Kidney capillary endothelial cell (primary cell): ENCODE results near the gene SCARF2.
A peak's percentile ranks its signal among the peaks of the same experiment; 100 is the strongest.
"Not testable (repeated sequence)": the region's sequence is repeated elsewhere in the genome, so short reads cannot be mapped to it uniquely, and the experiment has no call there.

Experiments
- DNase-seq: peaks from one replicate; pipeline ENCODE4 v3.0.0-alpha.2; 2018; ENCODE audit warnings: low spot score

Gene SCARF2, protein sequence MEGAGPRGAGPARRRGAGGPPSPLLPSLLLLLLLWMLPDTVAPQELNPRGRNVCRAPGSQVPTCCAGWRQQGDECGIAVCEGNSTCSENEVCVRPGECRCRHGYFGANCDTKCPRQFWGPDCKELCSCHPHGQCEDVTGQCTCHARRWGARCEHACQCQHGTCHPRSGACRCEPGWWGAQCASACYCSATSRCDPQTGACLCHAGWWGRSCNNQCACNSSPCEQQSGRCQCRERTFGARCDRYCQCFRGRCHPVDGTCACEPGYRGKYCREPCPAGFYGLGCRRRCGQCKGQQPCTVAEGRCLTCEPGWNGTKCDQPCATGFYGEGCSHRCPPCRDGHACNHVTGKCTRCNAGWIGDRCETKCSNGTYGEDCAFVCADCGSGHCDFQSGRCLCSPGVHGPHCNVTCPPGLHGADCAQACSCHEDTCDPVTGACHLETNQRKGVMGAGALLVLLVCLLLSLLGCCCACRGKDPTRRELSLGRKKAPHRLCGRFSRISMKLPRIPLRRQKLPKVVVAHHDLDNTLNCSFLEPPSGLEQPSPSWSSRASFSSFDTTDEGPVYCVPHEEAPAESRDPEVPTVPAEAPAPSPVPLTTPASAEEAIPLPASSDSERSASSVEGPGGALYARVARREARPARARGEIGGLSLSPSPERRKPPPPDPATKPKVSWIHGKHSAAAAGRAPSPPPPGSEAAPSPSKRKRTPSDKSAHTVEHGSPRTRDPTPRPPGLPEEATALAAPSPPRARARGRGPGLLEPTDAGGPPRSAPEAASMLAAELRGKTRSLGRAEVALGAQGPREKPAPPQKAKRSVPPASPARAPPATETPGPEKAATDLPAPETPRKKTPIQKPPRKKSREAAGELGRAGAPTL

DNA sequence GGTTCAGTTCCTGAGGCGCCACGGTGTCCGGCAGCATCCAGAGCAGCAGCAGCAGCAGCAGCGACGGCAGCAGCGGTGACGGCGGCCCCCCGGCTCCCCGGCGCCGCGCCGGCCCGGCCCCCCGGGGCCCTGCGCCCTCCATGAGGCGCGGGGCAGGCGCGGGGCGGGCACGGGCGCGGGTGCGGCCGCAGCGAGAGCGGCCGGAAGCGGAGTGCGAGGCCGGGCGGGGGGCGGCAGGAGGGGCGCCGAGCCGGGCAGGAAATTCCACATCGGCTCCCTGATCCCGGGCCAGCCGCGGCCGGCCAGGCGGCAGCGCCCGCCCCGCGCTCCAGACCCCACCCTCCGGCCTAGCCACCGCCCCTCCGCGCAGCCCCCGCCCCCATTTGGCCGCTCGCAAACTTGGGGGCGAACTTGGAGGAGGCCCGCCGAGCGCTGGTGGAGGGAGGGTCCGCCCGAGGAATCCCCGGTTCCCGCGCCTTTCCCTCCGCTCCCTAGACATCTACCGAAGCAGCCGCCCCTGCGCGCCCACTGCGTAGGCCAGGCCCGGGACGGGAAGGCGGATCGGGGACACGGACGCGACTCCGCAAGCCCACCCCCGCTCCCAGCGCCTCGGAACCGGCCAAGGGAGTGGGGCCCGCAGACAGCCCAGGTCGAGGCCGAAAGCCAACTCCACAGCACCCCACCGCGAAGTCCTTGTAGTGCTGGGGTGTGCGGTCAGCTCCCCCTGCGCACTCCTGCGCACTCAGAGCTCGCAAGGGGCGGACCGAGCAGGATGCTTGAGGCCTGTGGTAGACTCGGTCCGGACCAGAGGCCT is at the start of gene SCARF2:
Gene SCARF2, minus strand, starts transcription at position 213 of the 814 bp plus-strand sequence. Its CDS starts 71 bp downstream, at position 142.
- peak; percentile 33 for DNase-seq

DNA sequence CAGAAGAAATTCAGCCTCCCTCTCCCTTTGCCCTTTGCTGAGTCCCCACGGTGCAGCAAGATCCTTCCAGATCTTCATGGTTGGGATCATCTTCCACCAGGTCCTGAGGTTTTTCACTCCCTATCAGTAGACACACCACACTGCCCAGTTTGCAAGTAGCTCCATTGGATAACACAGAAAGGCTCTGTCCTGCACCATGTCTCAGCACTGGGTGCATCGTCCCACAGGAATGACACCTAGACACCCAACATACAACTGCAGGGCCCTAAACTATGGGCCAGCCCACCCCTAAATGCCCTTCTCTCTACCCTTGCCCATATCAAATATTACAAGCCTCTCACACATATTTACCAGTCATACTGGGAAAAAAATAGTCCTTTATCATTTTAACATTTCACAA is 48.6 kb upstream of the SCARF2 start:
- DNase-seq, result no peak

DNA sequence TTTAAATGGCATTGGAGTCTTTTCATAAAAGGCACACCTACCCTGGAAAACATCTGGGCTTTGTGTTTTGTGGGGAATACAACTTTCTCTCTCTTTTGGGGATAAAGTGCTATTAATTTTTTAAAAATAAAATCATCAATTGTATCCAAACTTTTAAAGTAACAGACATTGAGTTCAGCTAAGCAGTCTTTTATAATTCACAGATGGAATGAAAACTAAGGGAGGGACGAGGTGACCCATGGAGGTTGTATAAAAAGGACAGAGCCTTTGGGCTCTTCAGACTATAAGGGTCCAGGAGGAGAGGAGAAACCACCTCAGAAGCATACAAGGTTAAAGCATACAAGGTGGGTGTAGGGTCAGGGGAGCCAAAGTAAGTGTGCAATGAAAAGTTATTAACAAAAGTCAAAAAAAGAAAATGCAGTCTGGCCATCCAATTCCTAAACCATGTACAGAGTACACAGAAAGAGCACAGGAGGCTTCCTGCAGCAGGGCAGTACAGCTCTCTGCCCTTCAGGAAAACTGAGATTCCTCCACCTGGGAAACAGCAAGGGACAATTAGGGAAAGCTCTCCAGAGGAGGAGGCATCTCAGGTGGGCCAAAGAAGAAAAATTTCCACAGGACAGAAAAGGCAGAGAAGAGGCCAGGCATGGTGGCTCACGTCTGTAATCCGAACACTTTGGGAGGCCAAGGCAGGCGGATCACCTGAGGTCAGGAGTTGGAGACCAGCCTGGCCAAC is 47.5 kb upstream of the SCARF2 start:
- DNase-seq, result no peak

DNA sequence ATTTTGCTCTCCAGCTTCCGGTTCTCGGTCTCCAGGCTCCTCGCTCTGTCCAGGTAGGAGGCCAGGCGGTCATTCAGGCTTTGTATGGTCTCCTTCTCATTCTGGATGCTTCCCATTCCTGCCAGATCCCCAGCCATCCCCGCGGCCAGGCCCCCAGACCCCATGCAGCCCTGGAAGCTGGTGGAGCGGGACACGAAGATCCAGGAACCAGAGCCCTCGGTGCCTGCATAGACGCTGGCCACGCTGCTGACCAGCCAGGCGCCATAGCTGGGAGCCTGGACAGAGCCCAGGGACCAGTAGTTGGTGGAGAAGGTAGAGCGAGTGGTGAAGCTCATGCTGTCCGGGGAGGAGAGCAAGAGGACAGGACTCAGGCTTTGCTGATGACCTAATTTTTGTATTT is 46.1 kb upstream of the SCARF2 start:
- DNase-seq, result no peak

DNA sequence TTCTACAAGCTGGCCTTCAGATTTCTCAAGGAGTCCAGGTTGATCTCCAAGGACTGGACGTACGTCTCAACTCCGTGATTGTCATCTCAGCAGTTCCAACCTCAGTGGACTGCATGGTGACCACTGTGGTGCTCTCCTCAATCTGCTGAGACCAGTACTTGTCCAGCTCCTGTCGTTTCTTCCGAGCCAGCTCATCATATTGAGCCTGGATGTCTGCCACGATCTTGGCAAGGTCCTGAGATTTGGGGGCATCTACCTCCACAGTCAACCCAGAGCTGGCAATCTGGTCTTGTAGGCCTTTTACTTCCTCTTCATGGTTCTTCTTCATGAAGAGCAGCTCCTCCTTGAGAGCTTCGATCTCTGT is 45.5 kb upstream of the SCARF2 start:
- DNase-seq, result not testable (repeated sequence)

DNA sequence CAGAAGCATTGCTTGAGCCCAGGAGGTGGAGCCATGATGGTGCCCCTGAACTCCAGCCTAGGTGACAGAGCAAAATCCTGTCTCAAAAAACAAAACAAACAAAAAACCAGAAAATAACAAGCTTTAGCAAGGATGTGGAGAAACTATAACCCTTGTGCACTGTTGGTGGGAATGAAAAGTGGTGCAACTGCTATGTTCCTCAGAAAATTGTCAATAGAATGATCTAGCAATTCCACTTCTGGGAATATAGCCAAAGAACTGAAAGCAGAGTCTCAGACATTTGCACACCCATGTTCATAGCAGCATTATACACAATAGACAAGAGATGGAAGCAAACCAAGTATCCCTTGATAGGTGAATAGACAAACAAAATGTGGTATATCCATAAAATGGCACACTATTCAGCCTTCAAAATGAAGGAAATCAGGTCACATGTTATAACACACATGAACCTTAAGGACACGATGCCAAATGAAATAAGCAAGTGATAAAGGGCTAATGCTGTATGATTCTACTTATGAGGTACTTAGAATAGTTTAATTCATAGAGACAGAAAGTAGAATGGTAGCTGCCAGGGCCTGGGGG is 42.1 kb upstream of the SCARF2 start:
- no peak for DNase-seq

DNA sequence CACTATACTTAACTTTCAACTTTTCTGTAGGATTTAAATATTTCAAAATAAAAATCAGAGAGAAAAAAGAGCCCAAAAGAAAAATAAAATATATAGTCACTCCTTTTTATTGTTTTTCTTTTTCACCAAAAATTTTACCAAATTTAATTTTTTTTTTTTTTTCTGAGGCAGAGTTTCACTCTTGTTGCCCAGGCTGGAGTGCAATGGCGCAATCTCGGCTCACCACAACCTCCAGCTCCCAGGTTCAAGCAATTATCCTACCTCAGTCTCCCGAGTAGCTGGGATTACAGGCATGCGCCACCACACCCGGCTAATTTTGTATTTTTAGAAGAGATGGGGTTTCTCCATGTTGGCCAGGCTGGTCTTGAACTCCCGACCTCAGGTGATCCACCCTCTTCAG is 40.4 kb upstream of the SCARF2 start:
- DNase-seq, result not testable (repeated sequence)

DNA sequence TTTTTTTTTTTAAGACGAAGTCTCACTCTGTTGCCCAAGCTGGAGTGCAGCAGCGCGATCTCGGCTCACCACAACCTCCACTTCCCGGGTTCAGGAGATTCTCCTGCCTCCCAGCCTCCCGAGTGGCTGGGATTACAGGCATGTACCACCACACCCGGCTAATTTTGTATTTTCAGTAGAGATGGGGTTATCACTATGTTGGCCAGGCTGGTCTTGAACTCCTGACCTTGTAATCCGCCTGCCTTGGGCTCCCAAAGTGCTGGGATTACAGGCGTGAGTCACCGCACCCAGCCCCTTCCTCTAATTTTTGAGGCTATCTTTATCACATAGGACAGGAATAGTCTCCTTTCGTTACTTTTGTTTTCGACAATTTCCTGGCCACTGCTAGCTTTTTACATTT is 37.9 kb upstream of the SCARF2 start:
- not testable (repeated sequence) for DNase-seq

DNA sequence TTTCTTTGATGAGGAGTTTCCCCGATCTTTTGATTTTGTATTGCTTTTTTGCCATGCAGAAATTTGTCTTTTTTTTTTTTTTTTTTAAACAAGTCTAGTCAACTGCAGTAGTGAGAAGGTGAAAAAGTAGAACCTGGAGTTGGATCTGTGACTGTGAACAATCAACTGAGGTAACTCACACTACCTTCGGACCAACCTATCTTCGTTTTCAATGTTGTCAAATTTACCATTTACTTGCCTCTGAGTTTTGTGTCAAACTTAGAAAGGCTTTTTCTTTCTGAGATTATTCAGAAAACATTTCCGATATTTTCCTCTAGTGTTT is 37.5 kb upstream of the SCARF2 start:
- DNase-seq, result no peak

DNA sequence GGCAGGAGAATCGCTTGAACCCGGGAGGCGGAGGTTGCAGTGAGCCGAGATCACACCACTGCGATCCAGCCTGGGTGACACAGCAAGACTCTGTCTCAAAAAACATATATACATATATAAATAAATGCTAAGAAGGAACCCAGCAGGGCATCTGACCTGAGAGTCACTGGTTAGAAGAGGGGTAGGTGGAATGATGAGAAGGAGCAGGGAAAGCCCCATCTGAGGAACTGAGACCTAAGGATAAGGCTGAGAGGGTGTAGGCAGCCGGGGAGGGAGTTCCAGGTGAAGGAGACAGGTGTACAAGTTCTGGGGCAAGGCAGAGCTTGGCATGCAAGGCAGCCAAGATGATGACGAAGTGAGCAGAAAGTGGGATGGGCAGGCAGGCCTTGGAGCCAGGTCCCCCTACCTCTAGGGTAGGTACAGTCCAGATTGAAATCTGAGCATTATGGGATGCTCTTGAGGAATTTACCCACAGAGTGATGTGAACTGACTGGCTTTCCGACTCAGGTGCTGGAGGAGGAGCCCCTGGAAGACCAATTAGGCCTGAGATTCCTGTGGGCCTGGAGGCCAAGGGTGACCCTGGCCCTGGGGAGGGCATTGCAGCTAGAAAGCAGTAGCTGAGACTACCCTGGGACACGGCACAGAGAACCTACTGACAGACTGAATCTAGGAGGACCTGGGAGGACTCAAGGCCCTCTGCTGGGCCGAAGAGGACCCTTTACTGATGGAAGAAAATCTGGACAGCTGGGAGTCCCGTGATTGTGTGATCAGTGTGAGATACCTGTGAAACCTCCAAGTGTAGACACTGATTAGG is 35.2 kb upstream of the SCARF2 start:
- DNase-seq, result no peak

DNA sequence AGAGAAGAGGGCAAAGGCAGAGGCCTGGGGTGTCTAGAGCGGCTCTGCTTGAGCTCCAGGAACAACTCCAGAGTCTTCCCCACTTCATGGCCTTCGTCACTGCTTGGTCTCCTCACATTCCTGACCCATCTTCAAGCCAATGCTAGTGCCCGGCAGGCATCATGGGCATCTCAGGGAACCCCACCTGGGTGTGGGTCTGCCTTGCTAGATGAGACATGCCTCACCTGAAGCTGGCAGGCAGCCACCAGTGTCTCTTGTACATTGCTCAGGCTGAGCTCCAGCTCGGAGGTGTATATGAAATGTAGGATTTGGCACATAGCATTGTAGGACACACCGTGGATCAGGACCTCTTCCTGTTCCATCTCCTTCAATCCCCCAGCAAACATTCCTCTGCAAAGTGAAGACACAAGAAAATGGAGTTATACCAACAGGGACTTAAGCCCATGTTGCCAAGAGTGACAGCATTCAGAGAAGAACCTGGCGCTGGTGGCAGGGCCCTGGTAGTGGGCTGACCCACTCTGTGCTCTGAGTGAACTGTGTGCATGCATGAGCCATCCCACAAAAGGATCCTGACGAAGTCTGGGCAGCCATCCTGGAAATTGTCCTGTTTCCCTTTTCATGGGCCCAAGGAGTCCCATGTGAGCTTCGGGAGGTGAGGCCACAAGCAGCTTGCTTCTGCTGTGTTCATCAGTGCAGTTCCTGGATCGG is 33.7 kb upstream of the SCARF2 start:
- no peak for DNase-seq

DNA sequence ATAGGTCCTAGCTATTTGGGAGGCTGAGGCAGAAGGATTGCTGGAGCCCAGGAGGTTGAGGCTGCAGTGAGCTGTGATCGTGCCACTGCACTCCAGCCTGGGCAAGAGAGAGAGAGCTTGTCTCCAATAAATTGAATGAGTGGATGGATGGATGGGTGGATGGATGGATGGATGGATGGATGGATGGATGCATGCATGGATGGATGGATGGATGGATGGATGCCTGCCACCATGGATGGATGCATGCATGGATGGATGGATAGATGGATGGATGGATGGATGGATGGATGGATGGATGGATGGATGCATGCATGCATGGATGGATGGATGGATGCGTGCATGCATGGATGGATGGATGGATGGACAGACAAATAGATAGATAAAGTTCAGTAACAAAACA is 32.9 kb upstream of the SCARF2 start:
- DNase-seq, result not testable (repeated sequence)

DNA sequence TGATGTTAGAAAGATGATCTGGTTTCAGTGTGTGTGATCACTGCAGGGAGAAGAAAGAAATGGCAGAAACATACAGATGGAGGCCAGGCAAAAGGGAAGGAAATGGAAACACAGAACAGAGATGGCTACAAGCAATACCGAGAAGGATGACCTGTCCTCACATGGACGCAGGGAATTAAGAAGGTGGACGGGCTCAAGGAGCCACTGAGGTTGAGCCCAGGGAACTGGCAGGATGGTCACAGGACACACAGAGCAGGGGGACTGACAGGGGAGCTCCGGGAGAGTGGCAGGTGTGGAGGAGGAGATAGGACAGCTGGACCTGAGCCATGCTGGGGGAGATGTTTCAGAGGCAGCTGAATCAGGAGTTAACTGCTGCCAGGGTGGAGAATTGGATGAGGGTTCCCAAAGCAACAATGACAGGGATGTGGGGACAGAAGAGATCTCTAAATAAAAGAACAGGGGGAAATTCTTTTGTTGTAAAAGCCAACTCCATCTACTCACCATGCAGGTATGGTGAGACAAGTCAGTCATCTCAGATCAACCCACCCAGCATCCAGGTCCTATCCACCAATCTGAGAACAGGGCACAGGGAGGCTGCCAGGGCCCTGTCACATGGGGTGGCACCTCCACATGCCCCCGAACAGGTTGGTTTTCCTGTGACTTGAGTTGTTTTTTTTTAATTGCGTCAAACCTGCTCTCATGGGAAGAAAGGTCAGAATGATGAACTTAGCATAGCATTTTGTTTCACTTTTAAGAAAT is 31.7 kb upstream of the SCARF2 start:
- DNase-seq, result no peak

DNA sequence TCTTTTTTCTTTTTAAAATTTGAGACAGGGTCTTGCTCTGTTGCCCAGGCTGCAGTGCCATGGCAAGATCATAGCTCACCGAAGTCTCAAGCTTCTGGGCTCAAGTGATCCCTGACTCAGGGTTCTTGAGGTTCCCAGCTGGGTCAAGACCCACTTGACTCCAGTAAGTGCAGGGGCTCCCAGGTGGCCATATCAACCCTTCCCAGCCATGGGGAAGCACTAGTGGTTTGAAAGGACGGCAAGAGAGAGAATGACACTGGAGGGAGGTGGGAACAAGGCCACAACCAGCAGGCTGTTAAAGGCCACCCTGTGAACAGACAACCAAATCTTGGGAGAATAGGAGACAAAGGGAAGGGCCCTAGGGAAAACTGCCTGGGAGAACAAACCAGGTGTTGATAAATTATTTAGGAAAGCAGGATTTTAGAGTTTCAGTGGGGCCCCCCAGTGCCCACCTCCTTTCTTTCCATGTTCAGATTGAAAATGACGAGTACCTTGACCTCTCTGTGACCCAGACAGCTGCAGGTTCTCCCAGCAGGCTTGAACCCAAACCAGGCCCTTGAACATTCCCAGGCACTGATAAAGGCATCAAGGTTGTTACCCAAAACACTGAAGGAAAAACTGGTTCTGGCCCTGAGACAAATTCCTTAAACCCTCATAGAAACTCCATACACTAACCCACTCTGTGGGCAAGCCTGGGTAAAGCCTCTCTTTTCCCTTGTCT is 29.2 kb upstream of the SCARF2 start:
- no peak for DNase-seq

DNA sequence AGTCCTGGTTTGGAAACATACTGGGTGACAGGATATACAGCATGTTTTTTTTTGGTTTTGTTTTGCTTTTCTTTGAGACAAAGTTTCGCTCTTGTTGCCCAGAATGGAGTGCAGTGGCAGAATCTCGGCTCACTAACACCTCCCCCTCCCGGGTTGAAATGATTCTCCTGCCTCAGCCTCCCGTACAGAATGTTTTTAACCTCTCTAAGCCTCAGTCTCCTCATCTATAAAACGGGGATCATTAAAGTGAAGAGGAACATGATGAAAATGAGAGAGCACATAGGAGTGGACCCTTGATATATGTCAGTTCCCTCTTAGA is 28.1 kb upstream of the SCARF2 start:
- no peak for DNase-seq

DNA sequence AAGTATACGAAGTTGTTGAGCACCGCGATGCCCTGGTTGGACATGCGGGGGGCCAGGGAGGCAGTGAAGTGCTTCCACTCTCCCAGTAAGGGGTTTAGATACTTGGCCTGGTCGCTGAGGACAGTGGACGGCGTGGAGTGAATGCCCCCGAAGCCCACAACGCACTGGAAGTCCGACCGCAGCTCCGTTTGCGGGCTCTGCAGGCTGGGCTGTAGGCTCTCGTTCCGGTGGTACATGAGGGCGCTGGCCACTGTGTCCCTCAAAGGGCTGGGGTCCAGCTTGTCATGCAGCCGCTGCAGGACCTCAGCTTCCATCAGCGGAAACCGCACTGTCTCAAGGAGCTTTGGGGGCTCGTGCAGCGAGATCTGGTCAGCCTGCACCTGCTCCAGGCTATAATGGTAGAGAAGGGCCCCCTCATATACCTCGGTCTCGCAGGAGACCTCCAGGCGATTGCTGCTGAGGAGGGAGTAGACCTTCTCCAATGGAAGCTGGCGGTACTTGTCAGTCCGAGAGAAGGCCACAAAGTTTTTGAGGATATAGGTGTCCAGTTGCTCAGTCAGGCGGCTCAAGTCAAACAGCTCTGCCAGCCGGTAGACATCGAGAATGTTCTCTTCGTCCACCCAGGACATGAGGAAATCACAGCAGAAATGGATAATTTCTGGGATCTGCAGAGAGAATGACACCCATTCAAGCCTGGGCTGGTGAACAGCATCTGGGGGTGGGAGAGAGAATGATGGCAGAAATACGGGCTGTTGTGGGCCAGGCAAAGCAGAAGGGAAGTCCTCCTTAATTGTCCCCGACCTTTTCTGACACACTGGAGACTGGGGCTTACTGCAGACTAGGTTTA is 27.5 kb upstream of the SCARF2 start:
- no peak for DNase-seq

DNA sequence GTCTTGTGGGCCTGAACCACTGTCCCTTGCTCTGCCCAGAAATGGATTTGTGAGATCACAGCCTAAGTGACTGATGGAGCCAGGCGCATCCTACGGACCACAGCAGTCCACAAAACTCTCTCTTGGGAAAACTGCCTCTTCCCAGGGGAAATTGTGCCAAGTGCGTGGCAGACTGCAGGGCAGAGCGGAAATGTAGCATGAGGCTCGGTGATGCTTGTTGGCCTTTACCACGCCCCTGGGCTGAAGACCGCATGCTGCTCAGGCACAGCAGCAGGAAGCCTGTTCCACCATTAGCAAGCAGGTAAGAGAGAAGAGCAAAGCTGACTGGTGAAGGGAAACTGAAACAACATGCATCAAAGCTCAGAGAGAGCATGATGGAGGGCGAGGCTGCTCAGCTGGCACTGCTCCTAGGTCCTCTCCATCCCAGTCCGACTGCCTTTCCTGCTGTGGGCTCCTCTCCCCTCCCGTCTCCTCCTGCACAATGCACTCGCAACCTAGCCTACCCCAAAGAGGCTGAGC is 26.5 kb upstream of the SCARF2 start:
- no peak for DNase-seq
